Mucosa of descending colon (tissue), 3 donors: Measurements from ENCODE around the gene SGCA. TPM values are rescaled to one million over a fixed set of nuclear protein-coding genes. Genes with fewer than 3 reads are reported as not detected.
A peak's percentile ranks its signal among the peaks of the same experiment; 100 is the strongest.

Experiments
- ATAC-seq: fragments of 200-7000 bp; cut with Tn5 transposase; one replicate; pipeline ENCODE4 v1.9.1; 2020; ENCODE audit warnings: mild to moderate bottlenecking, moderate library complexity
- DNase-seq, 3 donors: peaks; one replicate each; pipeline ENCODE4 v3.0.0-alpha.2; 2020
- H3K36me3 ChIP-seq: fragments of 200-600 bp; one replicate; pipeline ENCODE4 v1.8.0; 2021; ENCODE audit warnings: low read depth, mild to moderate bottlenecking
- H3K4me1 ChIP-seq: fragments of 200-600 bp; one replicate; pipeline ENCODE4 v1.8.0; 2021; ENCODE audit warnings: low read depth, mild to moderate bottlenecking
- H3K4me3 ChIP-seq: fragments of 200-600 bp; one replicate; pipeline ENCODE4 v1.8.0; 2021; ENCODE audit warnings: mild to moderate bottlenecking
- H3K9me3 ChIP-seq: fragments of 200-600 bp; one replicate; pipeline ENCODE4 v1.8.0; 2021; ENCODE audit warnings: mild to moderate bottlenecking
- intact Hi-C, 2 donors: fragments of 100-400 bp; cut with DNase I in 1 of 2; cut with micrococcal nuclease in 1 of 2; formaldehyde crosslinking; loops; one replicate each; pipeline versions ENCODE4 v1.11.0 to v1.11.1; 2022; cut with DNase I, micrococcal nuclease
- total RNA-seq, 3 donors: library from RNA; stranded (reverse); fragmentation: NEBNext Ultra II Directional in 2 of 3; extraction: Animal tissue kit (Norgen Biotek cat#: 25700) in 2 of 3; gene quantifications; one replicate each; pipeline versions ENCODE4 v1.2.1 to v1.2.4, GENCODE V29; 2021 to 2023
- TF ChIP-seq, protein P1 (sequence below): fragments of 200-600 bp; IDR thresholded peaks from one replicate; pipeline ENCODE4 v1.8.0; 2022; ENCODE audit warnings: antibody characterized with exemption, mild to moderate bottlenecking
- donor health status: DM: no; HTN: no; CAD: no; lungs with moderate emphysema.
- donor health status: DM: no; HTN: no; CAD: no.
- donor health status: DM: no; HTN: yes; CAD: no.

SGCA gene
- total RNA-seq, 3 donors from 2014 or later, result 0.64 to 30.7 (median 6.8) TPM

GRCh38 chr17:50146927-50147665 is 18.7 kb upstream of the SGCA start:
- Histone ChIP-seq H3K9me3 (no peaks in the 10 kb centered on the region), H3K4me1 (peaks cover 26% of the 10 kb centered on the region), H3K36me3 (no peaks in the 10 kb centered on the region), H3K4me3 (no peak overlapping the region)
- intact Hi-C loops, result no loop called here
- DNase-seq, result peak in 1 of 3 donors; percentile 53
- ATAC-seq, result no peak
- TF ChIP-seq, protein P1, sequence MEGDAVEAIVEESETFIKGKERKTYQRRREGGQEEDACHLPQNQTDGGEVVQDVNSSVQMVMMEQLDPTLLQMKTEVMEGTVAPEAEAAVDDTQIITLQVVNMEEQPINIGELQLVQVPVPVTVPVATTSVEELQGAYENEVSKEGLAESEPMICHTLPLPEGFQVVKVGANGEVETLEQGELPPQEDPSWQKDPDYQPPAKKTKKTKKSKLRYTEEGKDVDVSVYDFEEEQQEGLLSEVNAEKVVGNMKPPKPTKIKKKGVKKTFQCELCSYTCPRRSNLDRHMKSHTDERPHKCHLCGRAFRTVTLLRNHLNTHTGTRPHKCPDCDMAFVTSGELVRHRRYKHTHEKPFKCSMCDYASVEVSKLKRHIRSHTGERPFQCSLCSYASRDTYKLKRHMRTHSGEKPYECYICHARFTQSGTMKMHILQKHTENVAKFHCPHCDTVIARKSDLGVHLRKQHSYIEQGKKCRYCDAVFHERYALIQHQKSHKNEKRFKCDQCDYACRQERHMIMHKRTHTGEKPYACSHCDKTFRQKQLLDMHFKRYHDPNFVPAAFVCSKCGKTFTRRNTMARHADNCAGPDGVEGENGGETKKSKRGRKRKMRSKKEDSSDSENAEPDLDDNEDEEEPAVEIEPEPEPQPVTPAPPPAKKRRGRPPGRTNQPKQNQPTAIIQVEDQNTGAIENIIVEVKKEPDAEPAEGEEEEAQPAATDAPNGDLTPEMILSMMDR, result no peak

DNA sequence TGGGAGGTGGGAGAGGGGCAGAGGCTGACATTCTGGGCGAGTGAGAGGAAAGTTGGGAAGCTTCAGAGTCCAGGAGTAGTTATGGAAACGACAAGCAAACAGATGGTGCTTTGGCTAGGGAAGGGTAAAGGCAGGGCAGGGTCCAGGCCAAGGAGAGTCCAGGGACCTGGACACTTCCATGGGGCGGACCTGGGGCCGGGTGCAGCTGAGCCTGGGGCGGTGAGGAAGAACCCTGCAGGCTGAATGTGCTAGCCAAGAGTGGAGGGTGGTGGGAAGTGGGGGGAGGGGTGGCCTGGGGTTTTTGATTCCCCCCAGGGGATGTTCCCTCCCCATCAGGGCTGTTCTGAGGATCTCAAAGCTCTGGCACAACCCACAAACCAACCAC is 18.0 kb upstream of the SGCA start:
- H3K36me3 ChIP-seq, result no peaks in the 10 kb centered on the region
- H3K4me1 ChIP-seq, result peaks cover 26% of the 10 kb centered on the region
- ATAC-seq, result peak; percentile 25
- no peak for DNase-seq
- intact Hi-C loops, result no loop called here
- no peaks in the 10 kb centered on the region for H3K9me3 ChIP-seq
- TF ChIP-seq, protein P1, result no peak
- H3K4me3 ChIP-seq, result no peak overlapping the region

DNA sequence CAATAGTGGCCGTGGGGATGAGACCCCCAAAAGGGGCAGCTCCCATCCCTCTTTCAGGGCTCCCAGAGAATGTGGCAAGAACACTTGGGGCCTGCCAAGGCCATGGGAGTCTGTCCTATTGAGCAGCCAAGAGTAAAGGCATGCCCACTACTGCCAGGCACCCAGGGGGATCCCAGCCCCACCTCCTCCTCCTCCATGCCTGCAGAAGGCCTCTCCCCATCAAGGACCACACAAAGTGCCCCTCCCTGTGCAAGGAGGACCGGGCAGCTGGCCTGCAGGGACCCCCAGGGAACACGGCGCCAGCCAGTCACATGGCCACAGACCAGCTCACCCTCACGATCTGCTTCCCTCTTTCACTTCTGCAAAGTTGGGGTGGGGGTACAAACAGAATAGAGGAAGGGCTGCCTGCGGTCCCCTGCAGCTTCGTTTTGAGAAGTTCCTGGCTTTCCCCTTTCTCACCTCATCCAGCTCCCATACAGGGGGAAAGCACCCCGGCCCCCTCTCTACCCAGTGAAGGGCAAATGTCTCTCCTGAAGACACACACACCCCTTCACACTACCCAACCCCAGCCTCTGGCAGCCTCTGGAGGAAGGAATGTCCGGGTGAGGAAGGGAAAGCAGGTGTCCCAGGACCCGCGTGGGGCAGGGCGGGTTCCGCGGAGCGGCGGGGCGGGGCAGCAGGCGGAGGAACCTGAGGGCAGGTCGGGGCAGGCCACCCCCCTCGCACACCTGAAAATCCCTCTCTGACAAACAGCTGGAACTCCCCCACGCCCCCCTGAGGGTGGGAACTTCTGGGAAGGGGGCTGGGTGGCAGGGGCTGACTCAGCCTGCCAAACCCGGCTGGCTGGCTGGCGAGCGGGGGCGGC is 17.3 kb upstream of the SGCA start:
- intact Hi-C loops, result no loop called here
- no peaks in the 10 kb centered on the region for H3K36me3 ChIP-seq
- H3K4me3 ChIP-seq, result peak overlapping the region; percentile 69
- ATAC-seq (peak; percentile 28), DNase-seq (peak; percentile 71 to 86 (median 86))
- H3K4me1 ChIP-seq, result peaks cover 26% of the 10 kb centered on the region
- TF ChIP-seq, protein P1, result no peak
- no peaks in the 10 kb centered on the region for H3K9me3 ChIP-seq

DNA sequence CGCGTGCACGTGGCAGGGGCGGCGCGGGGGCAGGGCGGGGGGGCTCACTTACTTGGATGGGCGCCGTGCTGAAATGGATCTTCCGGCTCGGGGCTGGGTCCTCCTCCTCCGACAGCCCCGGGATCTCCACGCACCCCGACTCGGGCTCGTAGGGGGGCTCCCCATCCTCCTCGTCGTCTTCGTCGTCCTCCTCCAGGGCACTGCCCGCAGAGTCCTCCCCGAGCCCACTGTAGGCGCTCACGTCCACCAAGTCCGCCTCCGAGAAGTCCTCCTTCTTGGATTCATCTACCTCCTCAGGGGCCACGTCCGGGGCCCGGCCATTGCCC is 16.8 kb upstream of the SGCA start:
- DNase-seq (no peak), ATAC-seq (no peak)
- Histone ChIP-seq H3K4me3 (peak overlapping the region; percentile 69), H3K36me3 (no peaks in the 10 kb centered on the region), H3K4me1 (peaks cover 26% of the 10 kb centered on the region), H3K9me3 (no peaks in the 10 kb centered on the region)
- TF ChIP-seq, protein P1, result no peak
- intact Hi-C loops, result no loop called here

GRCh38 chr17:50149417-50150353 is 16.1 kb upstream of the SGCA start:
- Histone ChIP-seq H3K4me3 (peak overlapping the region; percentile 69), H3K36me3 (no peaks in the 10 kb centered on the region), H3K9me3 (no peaks in the 10 kb centered on the region), H3K4me1 (peaks cover 26% of the 10 kb centered on the region)
- intact Hi-C loops, result no loop called here
- ATAC-seq, result peak; percentile 48
- peak; percentile 68 to 84 (median 82) for DNase-seq
- TF ChIP-seq, protein P1, result no peak
